ENCODE measurements around the gene POGZ.

DNA sequence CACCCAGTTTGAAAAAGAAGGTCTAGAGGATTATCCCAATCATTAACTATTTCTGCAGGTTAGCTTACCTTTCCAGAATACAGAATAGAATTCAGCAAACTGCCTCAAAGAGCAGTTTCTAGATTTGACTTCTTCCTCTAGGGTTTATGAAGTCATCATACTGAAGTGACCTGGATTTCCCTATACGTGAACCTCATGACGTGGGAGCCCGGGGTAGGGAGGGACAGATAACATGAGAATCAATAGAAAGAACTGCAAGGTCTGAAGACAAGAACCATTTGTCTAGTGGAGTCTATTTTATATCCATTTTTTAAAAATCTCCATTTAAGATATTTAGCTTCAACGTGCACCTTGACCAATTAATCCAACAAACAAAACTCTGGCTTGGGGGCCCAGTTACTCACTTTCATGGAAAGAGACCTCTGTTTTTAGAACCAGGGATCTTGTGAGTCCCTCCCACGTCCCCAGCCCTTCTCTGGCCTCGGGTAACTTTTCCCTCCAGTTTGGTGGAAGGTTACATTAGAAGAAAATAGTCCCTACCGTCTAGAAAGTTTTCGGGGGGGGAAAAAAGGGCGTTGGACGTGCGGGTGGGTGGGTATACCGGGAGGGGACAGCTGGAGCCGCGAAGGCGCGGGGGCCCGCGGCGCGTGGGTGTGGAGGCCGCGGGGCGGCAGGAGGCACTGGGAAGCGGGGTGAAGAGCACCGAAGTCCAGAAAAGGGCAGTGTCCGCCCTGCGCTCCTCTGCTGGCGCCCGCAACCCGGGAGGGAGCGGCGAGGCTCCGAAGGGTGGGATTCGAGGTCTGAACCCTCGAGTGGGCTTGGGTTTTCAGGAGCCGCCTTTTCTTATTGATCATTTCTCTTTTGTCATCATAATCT is 13.8 kb upstream of the POGZ start:
- TF ChIP-seq, protein P1, sequence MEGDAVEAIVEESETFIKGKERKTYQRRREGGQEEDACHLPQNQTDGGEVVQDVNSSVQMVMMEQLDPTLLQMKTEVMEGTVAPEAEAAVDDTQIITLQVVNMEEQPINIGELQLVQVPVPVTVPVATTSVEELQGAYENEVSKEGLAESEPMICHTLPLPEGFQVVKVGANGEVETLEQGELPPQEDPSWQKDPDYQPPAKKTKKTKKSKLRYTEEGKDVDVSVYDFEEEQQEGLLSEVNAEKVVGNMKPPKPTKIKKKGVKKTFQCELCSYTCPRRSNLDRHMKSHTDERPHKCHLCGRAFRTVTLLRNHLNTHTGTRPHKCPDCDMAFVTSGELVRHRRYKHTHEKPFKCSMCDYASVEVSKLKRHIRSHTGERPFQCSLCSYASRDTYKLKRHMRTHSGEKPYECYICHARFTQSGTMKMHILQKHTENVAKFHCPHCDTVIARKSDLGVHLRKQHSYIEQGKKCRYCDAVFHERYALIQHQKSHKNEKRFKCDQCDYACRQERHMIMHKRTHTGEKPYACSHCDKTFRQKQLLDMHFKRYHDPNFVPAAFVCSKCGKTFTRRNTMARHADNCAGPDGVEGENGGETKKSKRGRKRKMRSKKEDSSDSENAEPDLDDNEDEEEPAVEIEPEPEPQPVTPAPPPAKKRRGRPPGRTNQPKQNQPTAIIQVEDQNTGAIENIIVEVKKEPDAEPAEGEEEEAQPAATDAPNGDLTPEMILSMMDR (IDR thresholded peaks at IDR 0.05): no peak
- TF ChIP-seq POLR2A (IDR thresholded peaks at IDR 0.05): no peak
